Lower leg skin (tissue), 3 donors: ENCODE data around the gene ELOVL1.

ENCODE experiments used
- POLR2A ChIP-seq, 2 donors: fragments of 450-650 bp; IDR thresholded peaks; one replicate each; pipeline ENCODE4 v1.6.1; 2016 to 2017; ENCODE audit warnings: antibody characterized with exemption in 2 of 2, mild to moderate bottlenecking in 1 of 2, moderate library complexity in 1 of 2
- TF ChIP-seq, protein P1 (sequence below), 3 donors: fragments of 450-650 bp; IDR thresholded peaks; one replicate each; pipeline ENCODE4 v1.5.1; 2016; ENCODE audit warnings: antibody characterized with exemption in 3 of 3, mild to moderate bottlenecking in 3 of 3, moderate library complexity in 2 of 3

GRCh38 chr1:43415901-43416300, 48.1 kb upstream of the ELOVL1 start:
- TF ChIP-seq, protein P1, sequence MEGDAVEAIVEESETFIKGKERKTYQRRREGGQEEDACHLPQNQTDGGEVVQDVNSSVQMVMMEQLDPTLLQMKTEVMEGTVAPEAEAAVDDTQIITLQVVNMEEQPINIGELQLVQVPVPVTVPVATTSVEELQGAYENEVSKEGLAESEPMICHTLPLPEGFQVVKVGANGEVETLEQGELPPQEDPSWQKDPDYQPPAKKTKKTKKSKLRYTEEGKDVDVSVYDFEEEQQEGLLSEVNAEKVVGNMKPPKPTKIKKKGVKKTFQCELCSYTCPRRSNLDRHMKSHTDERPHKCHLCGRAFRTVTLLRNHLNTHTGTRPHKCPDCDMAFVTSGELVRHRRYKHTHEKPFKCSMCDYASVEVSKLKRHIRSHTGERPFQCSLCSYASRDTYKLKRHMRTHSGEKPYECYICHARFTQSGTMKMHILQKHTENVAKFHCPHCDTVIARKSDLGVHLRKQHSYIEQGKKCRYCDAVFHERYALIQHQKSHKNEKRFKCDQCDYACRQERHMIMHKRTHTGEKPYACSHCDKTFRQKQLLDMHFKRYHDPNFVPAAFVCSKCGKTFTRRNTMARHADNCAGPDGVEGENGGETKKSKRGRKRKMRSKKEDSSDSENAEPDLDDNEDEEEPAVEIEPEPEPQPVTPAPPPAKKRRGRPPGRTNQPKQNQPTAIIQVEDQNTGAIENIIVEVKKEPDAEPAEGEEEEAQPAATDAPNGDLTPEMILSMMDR (IDR thresholded peaks at IDR 0.05): no peak
- TF ChIP-seq POLR2A (IDR thresholded peaks at IDR 0.05): no peak
